Natural killer cell treated with Interleukin-12 subunit alpha and Interleukin-12 subunit beta and Interleukin-15 and Interleukin-18, amount 100 ng/mL, for 72 hours (primary cell): Measurements from ENCODE around the gene CAMKK2. TPM values are rescaled to one million over a fixed set of nuclear protein-coding genes. Genes with fewer than 3 reads are reported as not detected.

Source experiments
- ATAC-seq, 2 donors: fragments of 150-1000 bp; cut with Tn5 transposase in 1 of 2; sonication (Bioruptor Pico), chemical (Tn5 transposase) in 1 of 2; 2 replicates each; pipeline ENCODE4 v1.10.0; 2021
- DNase-seq: peaks from one replicate; pipeline ENCODE4 v3.0.0; 2022; ENCODE audit warnings: low spot score
- H3K27ac Mint-ChIP-seq, 2 donors: 1 replicate in 1 of 2; 2 replicates in 1 of 2; pipeline ENCODE4 v1.8.0; 2022; ENCODE audit warnings: mixed read lengths in 2 of 2, mild to moderate bottlenecking in 1 of 2, moderate library complexity in 1 of 2
- H3K27me3 Mint-ChIP-seq, 2 donors: 1 replicate in 1 of 2; 2 replicates in 1 of 2; pipeline ENCODE4 v1.8.0; 2022; ENCODE audit warnings: mixed read lengths in 2 of 2
- H3K36me3 Mint-ChIP-seq: one replicate; pipeline ENCODE4 v1.8.0; 2022; ENCODE audit warnings: mixed read lengths
- H3K4me1 Mint-ChIP-seq, 2 donors: 1 replicate in 1 of 2; 2 replicates in 1 of 2; pipeline ENCODE4 v1.8.0; 2022; ENCODE audit warnings: low read depth in 2 of 2, mixed read lengths in 2 of 2, mild to moderate bottlenecking in 1 of 2
- H3K4me3 Mint-ChIP-seq: one replicate; pipeline ENCODE4 v1.8.0; 2022; ENCODE audit warnings: mixed read lengths
- H3K9me3 Mint-ChIP-seq: 2 replicates; pipeline ENCODE4 v1.8.0; 2022; ENCODE audit warnings: mixed read lengths
- total RNA-seq, 2 donors: library from RNA; stranded (reverse); gene quantifications; one replicate each; pipeline ENCODE4 v1.2.3, GENCODE V29; 2022

CAMKK2 gene
- total RNA-seq, 2 donors from 2014 or later: 24.7 to 48.4 TPM

- ATAC-seq (no peak), DNase-seq (no peak)
- H3K4me1 Mint-ChIP-seq: peaks cover 8 to 12% of the 10 kb centered on the region in 2 donors
- no peak overlapping the region for H3K4me3 Mint-ChIP-seq
- H3K27me3 Mint-ChIP-seq: no peaks in the 10 kb centered on the region
- H3K27ac Mint-ChIP-seq: no peak overlapping the region
- no peaks in the 10 kb centered on the region for H3K36me3 Mint-ChIP-seq
- H3K9me3 Mint-ChIP-seq: no peaks in the 10 kb centered on the region
These were observed 108.3 kb downstream of the CAMKK2 start for GRCh38 chr12:121188227-121188626.

Other genes with a start within 250 kb of the CAMKK2 start
- gene P2RX7, start 163.8 kb downstream of the CAMKK2 start, total RNA-seq: 10 to 100 TPM; 20.2 to 46.6 TPM
- 10 to 100 TPM; 39.8 to 46.6 TPM for gene P2RX4, start 86.6 kb downstream of the CAMKK2 start, total RNA-seq
- gene ANAPC5, start 55.7 kb upstream of the CAMKK2 start, total RNA-seq: 100 to 1,000 TPM; 130 to 229 TPM
- 100 to 1,000 TPM in 1 of 2 donors, 10 to 100 TPM in 1; 85.4 to 149 TPM for gene RNF34, start 103.4 kb upstream of the CAMKK2 start, total RNA-seq